Neural cell (in vitro differentiated cells): Measurements from ENCODE around the gene NACC2. TPM values are rescaled to one million over a fixed set of nuclear protein-coding genes. Genes with fewer than 3 reads are reported as not detected.

Source experiments
- H2AFZ ChIP-seq: fragments of 200-600, 300-800 bp; sonication (generic), shearing (Covaris generic); 2 replicates; pipeline ENCODE4 v1.6.0; 2014; ENCODE audit warnings: low read depth, mild to moderate bottlenecking, antibody characterized with exemption, low read length, moderate library complexity
- H3F3A ChIP-seq: fragments of 200-600 bp; shearing (Covaris generic); 2 replicates; pipeline ENCODE4 v1.6.1; 2016; ENCODE audit warnings: mild to moderate bottlenecking, moderate library complexity, mixed read lengths, antibody characterized with exemption, low read length; ENCODE audit not compliant: insufficient read depth, poor library complexity, severe bottlenecking
- H3K27ac ChIP-seq: fragments of 200-600, 300-800 bp; sonication (generic), shearing (Covaris generic); 2 replicates; pipeline ENCODE4 v1.5.1; 2014; ENCODE audit warnings: mild to moderate bottlenecking, low read length, moderate library complexity
- H3K27me3 ChIP-seq: fragments of 300-800, 200-600 bp; sonication (generic), shearing (Covaris generic); 2 replicates; pipeline ENCODE4 v1.6.0; 2014; ENCODE audit warnings: mild to moderate bottlenecking, low read depth, low read length, moderate library complexity; ENCODE audit not compliant: insufficient read depth
- H3K36me3 ChIP-seq: fragments of 300-800, 200-600 bp; sonication (generic), shearing (Covaris generic); 2 replicates; pipeline ENCODE4 v1.5.1; 2014; ENCODE audit warnings: mild to moderate bottlenecking, antibody characterized with exemption, low read length, moderate library complexity; ENCODE audit not compliant: insufficient read depth
- H3K4me2 ChIP-seq: fragments of 300-800, 200-600 bp; sonication (generic), shearing (Covaris generic); 2 replicates; pipeline ENCODE4 v1.6.0; 2014; ENCODE audit warnings: mild to moderate bottlenecking, low read length
- H3K4me3 ChIP-seq: fragments of 300-800, 200-600 bp; sonication (generic), shearing (Covaris generic); 2 replicates; pipeline ENCODE4 v1.5.1; 2014; ENCODE audit warnings: mild to moderate bottlenecking, low read length, moderate library complexity
- H3K79me2 ChIP-seq: fragments of 200-600 bp; shearing (Covaris generic); replicated peaks from 2 replicates; pipeline ENCODE4 v1.6.0; 2014; ENCODE audit warnings: mild to moderate bottlenecking, low read length, moderate library complexity; ENCODE audit not compliant: insufficient read depth
- H3K9ac ChIP-seq: fragments of 300-800, 200-600 bp; sonication (generic), shearing (Covaris generic); 2 replicates; pipeline ENCODE4 v1.6.1; 2016; ENCODE audit warnings: mild to moderate bottlenecking, low read length, mixed read lengths
- H3K9me2 ChIP-seq: fragments of 200-600 bp; shearing (Covaris generic); 2 replicates; pipeline ENCODE4 v1.6.1; 2016; ENCODE audit warnings: mild to moderate bottlenecking, low read length, mixed read lengths; ENCODE audit not compliant: insufficient read depth
- H3K9me3 ChIP-seq: fragments of 200-600, 300-800 bp; sonication (generic), shearing (Covaris generic); 2 replicates; pipeline ENCODE4 v1.6.1; 2016; ENCODE audit warnings: mild to moderate bottlenecking, mixed run types, low read length, moderate library complexity, mixed read lengths
- H4K20me1 ChIP-seq: fragments of 200-600 bp; shearing (Covaris generic); 2 replicates; pipeline ENCODE4 v1.6.1; 2016; ENCODE audit warnings: mild to moderate bottlenecking, mixed run types; ENCODE audit not compliant: insufficient read depth
- CTCF ChIP-seq: fragments of 450-650 bp; IDR thresholded peaks from 2 replicates; pipeline ENCODE4 v1.5.1; 2014; ENCODE audit warnings: antibody characterized with exemption, mild to moderate bottlenecking, moderate library complexity; ENCODE audit not compliant: poor library complexity, severe bottlenecking
- EP300 ChIP-seq: fragments of 450-650 bp; conservative IDR thresholded peaks from 2 replicates; pipeline ENCODE4 v1.6.1; 2014; ENCODE audit warnings: antibody characterized with exemption, mild to moderate bottlenecking, moderate library complexity; ENCODE audit not compliant: poor library complexity, severe bottlenecking
- EZH2 ChIP-seq: fragments of 200-600, 300-800 bp; shearing (Covaris generic), sonication (generic); IDR thresholded peaks from 2 replicates; pipeline ENCODE4 v1.6.1; 2014; ENCODE audit warnings: antibody characterized with exemption, low read length, borderline replicate concordance, mild to moderate bottlenecking; ENCODE audit not compliant: insufficient read depth, poor library complexity, severe bottlenecking
- MXI1 ChIP-seq: fragments of 450-650 bp; conservative IDR thresholded peaks from 2 replicates; pipeline ENCODE4 v1.6.1; 2014; ENCODE audit warnings: antibody characterized with exemption, mild to moderate bottlenecking; ENCODE audit not compliant: poor library complexity, severe bottlenecking
- POLR2AphosphoS5 ChIP-seq: IDR thresholded peaks from 2 replicates; pipeline ENCODE4 v1.6.1; 2012
- RAD21 ChIP-seq: fragments of 450-650 bp; conservative IDR thresholded peaks from 2 replicates; pipeline ENCODE4 v1.6.1; 2014; ENCODE audit warnings: antibody characterized with exemption, mild to moderate bottlenecking, moderate library complexity
- REST ChIP-seq: IDR thresholded peaks from 2 replicates; pipeline ENCODE4 v1.6.1; 2012; ENCODE audit warnings: borderline replicate concordance
- SMC3 ChIP-seq: fragments of 450-650 bp; conservative IDR thresholded peaks from 2 replicates; pipeline ENCODE4 v1.6.1; 2014; ENCODE audit warnings: antibody characterized with exemption, mild to moderate bottlenecking, moderate library complexity; ENCODE audit not compliant: poor library complexity
- TAF1 ChIP-seq: IDR thresholded peaks from 2 replicates; pipeline ENCODE4 v1.6.1; 2012; ENCODE audit warnings: low read depth
- polyA plus RNA-seq: library from polyadenylated mRNA; depleted of rRNA; stranded (reverse); fragments of >200 nt; gene quantifications from 2 replicates; pipeline ENCODE4 v1.2.3, GENCODE V29; 2014

NACC2 gene
- polyA plus RNA-seq, 1 donor from 2014 or later = 1.7 TPM

GRCh38 chr9:136044207-136044970, 50.7 kb downstream of the NACC2 start:
- no peak overlapping the region for H3K4me2 ChIP-seq
- no peaks in the 10 kb centered on the region for H3F3A ChIP-seq
- no peak overlapping the region for H3K27ac ChIP-seq
- no peaks in the 10 kb centered on the region for H3K36me3 ChIP-seq
- no peak overlapping the region for H3K9ac ChIP-seq
- no peaks in the 10 kb centered on the region for H3K9me3 ChIP-seq
- H4K20me1 ChIP-seq = no peaks in the 10 kb centered on the region
- no peak for TF ChIP-seq SMC3
- no peak for TF ChIP-seq EP300
- TF ChIP-seq EZH2 = no peak
- TF ChIP-seq CTCF = no peak
- no peak for TF ChIP-seq RAD21
- TF ChIP-seq MXI1 = no peak
- no peak for TF ChIP-seq TAF1
- TF ChIP-seq POLR2AphosphoS5 = no peak
- TF ChIP-seq REST = no peak
- H2AFZ ChIP-seq = no peak overlapping the region
- no peaks in the 10 kb centered on the region for H3K79me2 ChIP-seq
- H3K4me3 ChIP-seq = no peak overlapping the region
- no peaks in the 10 kb centered on the region for H3K9me2 ChIP-seq
- no peaks in the 10 kb centered on the region for H3K27me3 ChIP-seq

GRCh38 chr9:136043441-136043991, 51.6 kb downstream of the NACC2 start:
- H2AFZ ChIP-seq = no peak overlapping the region
- no peaks in the 10 kb centered on the region for H4K20me1 ChIP-seq
- no peaks in the 10 kb centered on the region for H3K79me2 ChIP-seq

More at GRCh38 chr9:136043441-136043991, 51.6 kb downstream of the NACC2 start:
- Histone ChIP-seq H3K36me3 (no peaks in the 10 kb centered on the region), H3K4me3 (no peak overlapping the region), H3K9me3 (peaks cover 3% of the 10 kb centered on the region), H3K9me2 (no peaks in the 10 kb centered on the region), H3K27ac (no peak overlapping the region), H3F3A (no peaks in the 10 kb centered on the region), H3K9ac (no peak overlapping the region), H3K27me3 (no peaks in the 10 kb centered on the region), H3K4me2 (no peak overlapping the region)
- TF ChIP-seq EZH2 (no peak), SMC3 (no peak), EP300 (no peak), REST (no peak), MXI1 (no peak), POLR2AphosphoS5 (no peak), CTCF (no peak), RAD21 (no peak), TAF1 (no peak)
